Omental fat pad (tissue), 4 donors: ENCODE data around the gene PPP4R1. TPM values are rescaled to one million over a fixed set of nuclear protein-coding genes. Genes with fewer than 3 reads are reported as not detected.

ENCODE experiments used
- ATAC-seq: fragments of 150-250 bp; one replicate; pipeline ENCODE4 v1.9.1; 2016; ENCODE audit warnings: mild to moderate bottlenecking, moderate library complexity; ENCODE audit not compliant: low FRiP score
- DNase-seq: peaks from one replicate; pipeline ENCODE4 v3.0.0-alpha.2; 2019; ENCODE audit warnings: low spot score
- total RNA-seq, 4 donors: library from RNA; depleted of rRNA; stranded (reverse); fragments of >200 nt; gene quantifications; one replicate each; pipeline ENCODE4 v1.1.0, GENCODE V29; 2016
- TF ChIP-seq, protein P1 (sequence below), 3 donors: fragments of 450-650 bp; IDR thresholded peaks; one replicate each; pipeline ENCODE4 v1.5.1; 2016 to 2017; ENCODE audit warnings: antibody characterized with exemption in 3 of 3, mild to moderate bottlenecking in 3 of 3, moderate library complexity in 2 of 3

Gene PPP4R1
- total RNA-seq, 4 donors from 2014 or later = 65.7 to 159 (median 99.8) TPM

DNA sequence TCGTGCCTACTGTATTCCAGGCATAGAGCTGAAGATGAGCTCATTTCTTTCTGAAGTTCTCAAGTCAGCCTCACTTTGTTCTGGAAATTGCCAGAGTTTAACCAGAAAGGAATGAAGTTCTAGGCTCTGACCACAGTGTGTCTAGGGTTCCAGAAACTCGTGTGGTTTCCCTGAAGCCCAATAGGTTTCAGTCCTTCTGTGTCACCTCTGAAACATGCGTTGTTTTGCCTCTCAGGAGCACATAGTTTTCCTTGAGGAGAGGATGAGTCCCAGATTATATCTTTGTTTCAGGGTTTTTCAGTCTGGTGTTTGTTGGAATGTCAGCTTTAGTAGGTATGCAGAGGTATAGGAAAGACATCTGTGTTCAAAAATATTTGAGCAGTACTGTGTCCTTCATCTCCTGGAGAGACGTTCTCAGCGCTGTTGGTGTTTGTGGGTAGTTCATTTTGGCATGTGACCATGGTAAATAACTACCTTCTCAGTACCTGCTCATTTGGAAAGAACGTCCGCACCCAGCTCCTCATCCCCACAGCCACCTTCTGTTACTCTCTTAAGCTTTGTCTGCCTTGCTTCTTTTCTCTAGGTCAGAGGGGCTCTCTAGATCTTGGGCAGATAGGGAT is 82.5 kb downstream of the PPP4R1 start:
- ATAC-seq (no peak), DNase-seq (no peak)
- TF ChIP-seq, protein P1, sequence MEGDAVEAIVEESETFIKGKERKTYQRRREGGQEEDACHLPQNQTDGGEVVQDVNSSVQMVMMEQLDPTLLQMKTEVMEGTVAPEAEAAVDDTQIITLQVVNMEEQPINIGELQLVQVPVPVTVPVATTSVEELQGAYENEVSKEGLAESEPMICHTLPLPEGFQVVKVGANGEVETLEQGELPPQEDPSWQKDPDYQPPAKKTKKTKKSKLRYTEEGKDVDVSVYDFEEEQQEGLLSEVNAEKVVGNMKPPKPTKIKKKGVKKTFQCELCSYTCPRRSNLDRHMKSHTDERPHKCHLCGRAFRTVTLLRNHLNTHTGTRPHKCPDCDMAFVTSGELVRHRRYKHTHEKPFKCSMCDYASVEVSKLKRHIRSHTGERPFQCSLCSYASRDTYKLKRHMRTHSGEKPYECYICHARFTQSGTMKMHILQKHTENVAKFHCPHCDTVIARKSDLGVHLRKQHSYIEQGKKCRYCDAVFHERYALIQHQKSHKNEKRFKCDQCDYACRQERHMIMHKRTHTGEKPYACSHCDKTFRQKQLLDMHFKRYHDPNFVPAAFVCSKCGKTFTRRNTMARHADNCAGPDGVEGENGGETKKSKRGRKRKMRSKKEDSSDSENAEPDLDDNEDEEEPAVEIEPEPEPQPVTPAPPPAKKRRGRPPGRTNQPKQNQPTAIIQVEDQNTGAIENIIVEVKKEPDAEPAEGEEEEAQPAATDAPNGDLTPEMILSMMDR (IDR thresholded peaks at IDR 0.05) = no peak

DNA sequence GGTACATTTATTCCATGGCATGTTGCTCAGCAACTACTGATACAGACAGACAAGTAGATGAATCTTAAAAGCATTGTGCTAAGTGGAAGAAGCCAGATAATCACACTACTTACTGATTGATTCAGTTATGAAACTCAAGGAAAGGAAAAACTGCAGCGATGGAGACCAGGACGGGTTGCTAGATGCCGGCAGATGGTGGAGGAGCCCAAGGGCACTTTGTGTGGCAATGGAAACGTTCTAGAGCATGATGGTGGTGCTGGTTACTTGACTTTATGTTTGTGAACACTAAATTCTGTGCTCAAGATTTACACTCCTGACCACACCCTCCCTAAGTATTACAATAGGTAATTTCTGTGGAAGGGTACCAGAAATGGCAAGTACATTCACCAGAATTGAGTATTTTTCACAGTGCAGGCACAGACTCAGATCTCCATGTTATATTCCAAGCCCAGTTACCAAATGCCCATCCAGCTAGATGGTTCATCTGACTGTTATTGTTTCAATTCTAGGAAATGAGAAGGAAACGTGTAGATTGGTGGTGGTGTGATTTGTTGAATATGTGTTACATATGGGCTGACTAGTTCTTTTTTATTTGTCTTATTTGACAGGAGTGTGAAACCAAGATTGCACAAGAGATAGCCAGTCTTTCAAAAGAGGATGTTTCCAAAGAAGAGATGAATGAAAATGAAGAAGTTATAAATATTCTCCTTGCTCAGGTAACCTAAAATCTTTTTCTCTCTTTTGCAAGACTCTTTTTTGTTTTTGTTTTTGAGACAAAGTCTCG is 83.9 kb downstream of the PPP4R1 start:
- ATAC-seq = no peak
- TF ChIP-seq, protein P1 (IDR thresholded peaks at IDR 0.05) = no peak
- DNase-seq = no peak

DNA sequence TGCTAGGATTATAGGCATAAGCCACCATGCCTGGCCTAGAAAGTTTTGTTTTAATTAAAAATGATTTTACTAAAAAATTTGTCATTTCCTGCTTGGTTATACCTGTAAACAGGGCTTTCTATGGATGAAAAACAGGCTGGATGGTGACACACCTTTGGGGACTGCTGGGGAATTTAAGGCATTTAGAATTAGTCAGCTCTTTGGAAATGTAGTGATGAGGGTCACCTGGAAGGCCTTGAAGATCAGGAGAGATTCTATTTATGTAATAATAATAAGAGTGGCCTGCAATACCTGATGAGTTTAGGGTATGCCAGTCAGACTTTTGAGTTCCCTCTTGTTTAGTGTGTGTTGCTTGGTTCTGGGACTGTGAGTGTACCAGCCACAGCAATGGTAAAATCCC is 87.9 kb downstream of the PPP4R1 start:
- ATAC-seq = no peak
- no peak for DNase-seq
- TF ChIP-seq, protein P1 (IDR thresholded peaks at IDR 0.05) = no peak

DNA sequence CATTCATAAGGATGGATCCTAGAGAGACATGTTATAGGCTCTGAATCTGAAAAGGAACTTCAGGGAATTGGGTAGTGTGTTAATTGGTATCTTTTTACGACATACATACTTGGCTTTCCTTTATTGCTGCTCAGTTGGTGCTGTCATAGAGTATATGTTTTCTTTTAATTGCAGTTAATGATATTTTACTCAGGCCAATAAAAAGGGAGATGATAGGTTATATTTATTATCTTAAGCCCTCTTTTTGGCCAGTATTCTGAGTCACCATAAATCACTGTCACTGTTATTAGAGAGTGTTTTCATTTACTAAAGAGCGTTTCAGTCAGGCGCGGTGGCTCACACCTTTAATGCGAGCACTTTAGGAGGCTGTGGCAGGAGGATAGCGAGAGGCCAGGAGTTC is 91.4 kb downstream of the PPP4R1 start:
- no peak for DNase-seq
- ATAC-seq = no peak
- TF ChIP-seq, protein P1 (IDR thresholded peaks at IDR 0.05) = no peak

DNA sequence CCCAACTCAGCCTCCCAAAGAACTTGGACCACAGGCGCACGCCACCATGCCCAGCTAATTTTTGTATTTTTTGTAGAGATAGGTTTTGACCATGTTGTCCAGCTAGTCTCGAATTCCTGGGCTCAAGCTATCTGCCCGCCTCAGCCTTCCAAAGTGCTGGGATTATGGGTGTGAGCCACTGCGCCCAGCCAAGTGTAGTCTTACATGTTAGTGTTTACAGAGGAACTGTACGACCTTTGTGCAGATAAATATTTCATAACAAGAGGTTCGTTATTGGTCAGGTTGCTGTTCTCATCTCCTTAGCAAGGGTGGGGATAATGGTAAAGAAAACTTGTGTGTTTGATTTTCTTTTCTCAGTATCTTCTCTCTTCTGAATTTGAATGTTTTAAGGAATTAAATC is 92.6 kb downstream of the PPP4R1 start:
- TF ChIP-seq, protein P1 (IDR thresholded peaks at IDR 0.05) = no peak
- DNase-seq (no peak), ATAC-seq (no peak)

DNA sequence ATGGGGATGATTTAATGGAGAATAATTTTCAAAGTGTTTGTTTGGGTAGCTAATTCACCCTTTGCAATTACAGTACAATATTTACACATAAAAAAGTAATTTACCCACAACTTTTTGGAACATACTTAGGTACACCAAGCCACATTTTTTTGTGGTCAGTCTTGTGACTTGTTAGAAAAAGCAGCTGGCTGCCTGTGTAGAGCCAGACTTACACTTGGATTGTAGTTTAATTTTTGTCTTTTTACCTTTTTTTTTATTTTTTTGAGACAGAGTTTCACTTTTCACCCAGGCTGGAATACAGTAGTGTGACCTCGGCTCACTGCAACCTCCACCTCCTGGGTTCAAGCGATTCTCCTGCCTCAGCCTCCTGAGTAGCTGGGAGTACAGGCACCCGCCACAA is 93.7 kb downstream of the PPP4R1 start:
- ATAC-seq = no peak
- no peak for DNase-seq
- TF ChIP-seq, protein P1 (IDR thresholded peaks at IDR 0.05) = no peak

DNA sequence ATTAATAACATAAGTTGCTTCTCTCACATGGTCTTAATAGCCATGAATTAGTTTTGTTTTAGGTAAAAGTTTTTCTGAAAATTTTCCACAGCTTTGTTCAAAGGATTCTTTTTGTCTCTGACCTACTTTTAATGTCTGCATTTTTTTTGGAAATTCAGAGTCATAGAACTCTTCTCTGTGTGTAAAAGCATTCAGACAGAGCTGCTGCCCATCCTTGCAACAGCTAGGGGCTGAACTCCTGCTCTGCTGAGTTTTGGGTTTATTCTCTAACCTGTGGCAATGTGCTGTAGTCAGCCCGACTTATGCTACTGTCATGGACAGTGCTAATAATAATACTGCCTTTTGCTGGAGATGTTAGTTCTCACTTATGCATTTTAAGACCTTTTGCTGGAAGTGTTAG is 95.0 kb downstream of the PPP4R1 start:
- no peak for ATAC-seq
- DNase-seq = no peak
- TF ChIP-seq, protein P1 (IDR thresholded peaks at IDR 0.05) = no peak
